Muscle of back (tissue), 11 donors: ENCODE results near the gene BCAN. TPM values are rescaled to one million over a fixed set of nuclear protein-coding genes. Genes with fewer than 3 reads are reported as not detected.

Experiments
- DNase-seq, 3 donors: peaks; one replicate each; pipeline versions ENCODE4 v3.0.0 to v3.0.0-alpha.2; 2013
- polyA plus RNA-seq, 10 donors: library from polyadenylated mRNA; unstranded; fragments of 120-200 nt; gene quantifications; one replicate each; pipeline ENCODE4 v1.2.1, GENCODE V29; 2013; ENCODE audit not compliant: insufficient read length in 10 of 10

Gene BCAN
- polyA plus RNA-seq, 10 donors: 1.7 to 5.7 (median 2.1) TPM

DNA sequence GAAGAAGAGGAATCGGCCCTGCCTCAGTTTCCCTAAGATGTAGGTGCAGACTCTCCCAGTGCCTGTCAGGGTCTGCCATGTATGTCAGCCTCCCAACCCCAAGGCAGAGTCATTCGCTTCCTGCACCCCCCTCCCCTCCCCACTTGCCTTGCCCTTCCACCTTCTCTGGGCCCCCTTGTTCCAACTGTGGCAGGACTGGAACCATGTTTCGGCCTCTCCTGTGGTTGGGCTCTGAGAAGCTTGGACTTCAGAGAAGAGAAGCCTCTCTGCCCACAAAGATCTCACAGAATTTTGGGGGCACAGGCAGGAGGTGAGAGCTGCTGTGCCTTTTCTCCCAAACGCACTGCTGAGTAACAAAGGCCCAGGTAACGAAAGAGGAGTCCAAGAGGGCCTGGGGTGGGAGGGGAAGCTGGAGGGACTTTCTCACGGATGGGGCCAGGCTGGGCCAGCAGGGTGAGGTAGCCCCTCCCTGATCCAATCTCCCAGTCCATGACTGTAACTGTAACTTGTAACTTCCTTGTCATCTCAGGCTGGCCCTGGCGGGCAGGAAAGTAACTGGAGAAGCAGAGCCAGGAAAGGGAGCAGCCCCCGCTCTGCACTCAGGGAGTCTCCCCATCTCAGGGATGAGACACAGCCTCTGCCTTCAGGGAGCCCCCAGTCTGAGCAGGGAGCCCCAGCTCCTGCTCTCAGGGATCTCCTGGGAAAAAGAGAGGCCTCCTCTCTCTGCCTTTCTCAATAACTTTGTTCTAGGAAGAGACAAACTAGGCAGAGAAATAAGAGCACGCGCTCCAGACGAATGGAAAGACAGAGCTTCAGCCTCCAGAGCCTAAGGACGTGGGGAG is 52.2 kb downstream of the BCAN start:
- peak in 1 of 3 donors; percentile 49 for DNase-seq

DNA sequence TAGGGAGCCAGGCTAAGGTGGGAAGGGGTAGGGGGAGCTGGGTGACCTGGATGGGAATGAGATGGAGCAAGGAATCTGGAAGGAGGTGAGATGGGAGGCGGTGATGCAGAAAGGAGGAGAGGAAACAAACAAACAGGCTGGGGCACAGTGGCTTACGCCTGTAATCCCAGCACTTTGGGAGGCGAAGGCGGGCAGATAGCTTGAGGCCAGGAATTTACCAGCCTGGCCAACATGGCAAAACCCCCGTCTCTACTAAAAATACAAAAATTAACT is 52.7 kb downstream of the BCAN start:
- no peak for DNase-seq

DNA sequence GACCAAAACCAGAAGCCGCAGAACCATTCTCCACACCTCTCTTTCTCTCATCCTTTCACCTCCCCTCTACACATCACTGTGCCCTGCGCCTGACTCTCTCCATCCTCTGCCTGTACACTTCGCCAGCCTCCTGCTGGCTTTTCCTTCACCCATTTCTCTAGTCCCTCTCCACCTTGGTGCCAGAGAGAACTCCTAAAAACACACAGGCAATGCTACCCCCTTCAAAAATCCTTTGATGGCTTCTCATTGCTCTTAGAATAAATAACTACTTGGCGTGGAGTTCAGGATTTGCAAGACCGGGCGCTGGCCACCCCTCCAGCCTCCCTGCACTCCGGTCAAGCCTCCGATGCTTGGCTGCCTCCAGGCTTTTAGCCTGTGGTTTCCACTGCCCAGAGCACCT is 54.8 kb downstream of the BCAN start:
- DNase-seq: no peak

DNA sequence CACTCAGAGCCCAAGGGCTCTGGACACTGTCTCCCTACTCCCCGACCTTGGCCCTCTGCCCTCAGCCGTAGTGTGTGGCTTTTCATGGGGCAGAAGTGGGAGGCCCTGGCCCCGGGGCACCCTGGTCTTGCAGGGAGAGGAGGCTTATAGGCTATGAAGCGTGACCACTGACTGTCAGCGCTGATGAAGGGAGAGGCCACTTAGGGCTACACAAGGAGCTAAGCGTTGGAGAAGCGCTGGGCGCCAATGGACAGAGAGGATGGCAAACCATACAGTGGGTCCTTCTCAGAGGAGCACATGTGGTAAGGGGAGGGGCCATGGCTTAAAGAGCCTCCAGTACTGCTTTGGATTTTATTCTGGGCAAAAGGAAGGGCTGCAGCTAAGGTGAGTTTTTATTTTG is 55.6 kb downstream of the BCAN start:
- no peak for DNase-seq

DNA sequence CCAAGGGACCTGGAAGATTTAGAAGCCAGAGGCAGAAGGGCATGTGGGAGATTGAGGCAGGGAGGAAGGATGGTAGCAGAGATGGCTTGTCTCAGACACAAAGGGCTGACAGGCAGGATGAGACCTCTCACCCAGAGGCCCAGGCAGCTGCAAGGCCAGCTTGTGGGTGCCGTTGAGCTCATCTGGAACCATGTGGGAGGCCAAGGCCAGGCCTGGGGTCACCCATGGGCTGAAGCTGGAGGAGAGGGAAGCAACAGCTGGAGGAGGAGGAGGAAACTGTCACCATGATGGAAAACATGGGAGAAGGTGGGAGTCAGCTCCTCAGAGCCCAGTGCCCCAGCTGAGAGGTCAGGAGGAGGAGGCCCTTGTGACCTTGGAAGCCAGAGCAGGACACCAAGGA is 57.1 kb downstream of the BCAN start:
- no peak for DNase-seq

DNA sequence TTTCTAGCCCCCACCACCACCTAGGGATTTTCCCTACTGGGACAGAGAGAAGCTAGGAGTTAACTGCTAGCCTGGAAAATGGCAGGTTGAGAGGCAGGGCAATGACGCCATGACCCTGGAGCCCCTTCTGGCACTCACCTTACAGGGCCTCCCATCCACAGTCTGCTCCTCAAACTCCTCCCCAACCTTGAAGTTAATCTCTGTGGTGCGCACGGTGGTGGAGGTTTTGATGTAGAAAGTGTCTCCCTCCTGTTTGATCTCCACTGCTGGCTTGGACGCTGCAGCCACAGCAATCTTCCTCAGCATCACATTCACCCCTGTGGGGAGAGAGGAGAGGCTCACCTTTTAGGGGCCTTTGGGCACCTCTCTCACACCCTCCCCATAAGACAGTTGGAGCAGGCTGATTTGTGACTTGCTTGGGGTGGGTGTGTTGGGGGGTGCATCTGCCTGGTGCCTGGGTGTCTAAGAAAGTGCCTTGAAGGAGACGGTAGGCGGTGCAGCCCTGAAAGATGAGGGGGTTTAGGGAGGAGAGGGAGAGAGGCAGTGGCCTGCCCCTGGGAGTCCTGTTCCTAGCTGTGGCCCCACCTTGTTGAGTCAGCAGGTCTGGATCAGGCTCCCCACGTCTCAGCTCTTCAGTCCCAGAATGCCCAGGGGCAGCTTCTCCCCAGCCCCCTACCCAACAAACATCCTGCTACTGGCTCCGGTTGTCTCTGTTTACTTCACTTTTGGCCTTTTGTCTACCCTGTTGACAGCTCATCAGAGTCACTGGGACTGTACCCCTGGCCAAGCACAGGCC is 59.0 kb downstream of the BCAN start:
- no peak for DNase-seq

DNA sequence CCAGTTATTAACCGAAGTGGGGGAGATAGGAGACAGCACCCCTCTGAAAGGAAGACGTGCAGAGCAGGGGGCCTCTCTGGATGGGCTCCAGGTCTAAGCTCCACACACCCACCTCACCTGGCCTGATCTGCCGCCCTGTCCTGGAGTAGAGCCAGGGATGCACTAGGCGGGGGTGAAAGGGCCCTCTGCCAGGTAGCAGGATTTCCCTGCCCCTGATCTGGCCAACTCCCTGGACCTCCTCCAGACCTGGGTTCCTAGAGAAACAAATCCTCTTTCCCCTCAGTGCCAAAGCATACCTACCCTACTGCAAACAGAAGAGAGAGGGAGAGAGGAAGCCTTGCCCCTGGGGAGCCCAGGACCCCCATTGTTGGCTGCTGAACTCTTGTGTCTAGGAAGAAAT is 61.4 kb downstream of the BCAN start:
- peak in 1 of 3 donors; percentile 21 for DNase-seq

DNA sequence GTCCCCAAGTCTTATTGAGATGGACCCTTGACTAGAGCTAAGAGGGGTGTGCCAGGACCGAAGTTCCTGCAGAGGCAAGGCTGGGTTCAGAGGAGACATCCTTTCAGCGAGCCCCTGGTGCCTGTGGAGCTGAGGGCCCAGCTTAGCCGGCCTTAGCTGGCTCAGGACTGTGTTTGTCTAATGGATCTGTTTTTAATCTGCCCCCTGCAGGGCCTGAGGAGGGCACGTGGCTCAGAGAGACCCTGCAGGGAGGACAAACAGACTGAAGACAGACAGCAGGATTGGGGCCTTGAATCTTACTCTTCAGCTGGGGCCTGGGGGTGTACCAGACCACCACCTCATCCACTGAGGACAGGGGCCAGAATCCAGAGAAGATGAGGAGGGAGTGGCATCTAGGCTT is 61.8 kb downstream of the BCAN start:
- DNase-seq: peak in 1 of 3 donors; percentile 26

DNA sequence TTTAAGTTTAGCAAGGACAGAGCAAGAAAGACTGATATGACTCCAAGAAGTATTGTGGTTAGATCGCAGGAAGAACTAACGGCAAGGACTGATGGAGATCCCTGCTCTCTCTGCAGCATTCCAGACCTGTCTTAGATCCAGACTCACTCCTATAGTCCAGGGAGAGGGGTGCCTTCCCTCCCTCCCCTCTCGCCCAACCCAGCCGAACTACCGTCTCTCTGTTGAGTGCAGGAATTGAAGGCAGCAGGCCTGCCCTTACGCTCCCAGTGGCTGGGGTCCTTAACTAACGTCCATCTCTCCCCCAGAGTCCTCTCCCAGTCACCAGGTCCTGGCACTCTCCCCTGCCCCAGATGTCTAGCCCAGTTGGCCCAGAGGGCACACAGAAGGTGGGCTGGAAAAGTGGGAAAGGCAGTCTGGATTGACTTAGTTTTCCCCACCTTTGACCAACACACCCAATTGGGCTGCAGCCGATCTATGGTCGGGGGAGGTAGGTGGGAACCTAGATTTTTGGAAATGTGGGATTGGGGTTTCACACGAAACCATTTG is 62.3 kb downstream of the BCAN start:
- peak in 1 of 3 donors; percentile 50 for DNase-seq

DNA sequence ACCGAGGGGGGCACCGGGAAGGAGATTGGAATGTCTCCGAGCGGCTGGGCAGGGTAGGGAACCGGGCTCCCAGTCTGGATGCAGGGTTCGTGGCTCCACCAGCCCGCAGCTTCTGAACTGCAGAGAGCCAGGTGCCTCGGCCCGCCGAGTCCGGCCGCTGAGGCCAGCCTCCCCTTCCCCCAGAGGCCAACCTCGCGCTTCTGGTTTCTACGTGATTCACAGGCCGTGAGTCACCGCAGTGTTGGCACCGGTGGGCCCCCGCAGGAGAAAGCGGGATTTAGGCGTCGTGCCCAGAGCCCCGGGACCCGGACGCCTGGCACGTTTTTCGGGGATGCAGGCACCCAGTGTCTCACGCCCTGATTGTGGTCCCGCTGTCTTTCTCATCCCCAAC is 63.0 kb downstream of the BCAN start:
- DNase-seq: peak in 1 of 3 donors; percentile 69

DNA sequence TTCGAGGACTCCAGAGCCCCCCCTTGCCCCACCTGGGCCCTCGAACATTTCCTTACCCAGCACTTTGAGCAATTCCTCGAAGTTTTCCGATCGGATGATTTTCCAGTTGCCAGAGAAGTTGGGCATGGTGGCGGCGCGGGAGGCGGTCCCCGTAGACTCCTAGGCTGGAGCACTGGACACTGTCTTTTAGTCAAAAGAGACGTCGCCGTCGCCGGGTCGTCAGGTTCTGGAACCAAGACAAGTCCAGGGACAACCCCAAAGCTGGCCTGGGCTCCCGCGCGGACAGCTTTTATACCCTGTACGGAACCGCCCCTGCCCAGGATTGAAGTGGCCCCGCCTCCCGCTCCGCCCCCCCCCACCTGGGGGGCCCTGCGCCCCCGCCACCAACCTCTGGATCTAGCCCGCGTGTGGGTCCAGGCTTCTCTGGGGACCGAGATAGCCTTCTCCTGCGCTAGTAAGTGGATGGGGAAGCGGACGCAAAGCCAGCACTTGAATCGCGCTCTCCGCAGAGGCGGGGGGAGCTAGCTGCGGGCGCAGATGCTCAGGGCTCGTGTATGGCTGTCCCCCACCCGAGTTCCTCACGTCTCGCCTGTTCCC is 63.5 kb downstream of the BCAN start, which contains the start of gene CRABP2:
TSS of gene CRABP2 (minus strand) at position 263 of the 597 bp plus-strand sequence. CDS start at position 126, 137 bp downstream.
- DNase-seq: peak; percentile 68 to 95 (median 78)

DNA sequence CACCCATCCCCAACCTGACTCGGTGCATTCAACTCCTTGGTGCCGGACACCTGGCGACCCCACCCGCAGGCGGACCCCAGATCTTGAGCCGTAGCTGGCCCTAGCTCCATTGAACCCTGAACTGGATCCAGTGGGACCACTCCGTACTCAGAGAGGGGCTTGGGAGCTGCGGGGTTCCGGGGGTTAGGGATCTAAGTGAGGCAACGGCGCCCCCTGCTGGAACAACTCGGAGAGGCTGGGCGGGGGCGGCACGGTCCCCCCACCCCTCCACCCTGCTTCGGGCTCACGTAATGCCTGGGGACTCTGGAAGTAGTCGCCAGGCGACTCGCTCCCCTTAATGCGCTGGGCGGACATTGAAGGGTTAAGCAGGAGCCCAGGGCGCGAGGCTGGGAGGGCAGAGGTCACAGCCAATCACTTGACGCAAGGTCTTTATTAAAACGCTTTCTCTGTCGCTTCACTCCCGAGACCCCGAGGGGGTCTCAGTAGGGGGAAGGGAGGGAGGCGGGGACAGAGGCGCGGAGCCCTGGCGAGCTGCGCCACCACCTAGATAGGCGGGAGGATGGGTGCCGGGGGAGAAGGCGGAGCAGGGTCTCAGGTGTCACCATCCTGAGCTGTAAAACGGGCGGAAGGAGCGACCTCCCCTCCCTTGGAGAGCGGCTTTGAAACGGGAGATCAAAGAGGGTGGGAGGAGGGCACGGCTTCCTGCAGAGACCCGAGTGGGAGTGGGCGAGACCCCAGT is 64.2 kb downstream of the BCAN start:
- DNase-seq: peak; percentile 78 to 96 (median 89)

DNA sequence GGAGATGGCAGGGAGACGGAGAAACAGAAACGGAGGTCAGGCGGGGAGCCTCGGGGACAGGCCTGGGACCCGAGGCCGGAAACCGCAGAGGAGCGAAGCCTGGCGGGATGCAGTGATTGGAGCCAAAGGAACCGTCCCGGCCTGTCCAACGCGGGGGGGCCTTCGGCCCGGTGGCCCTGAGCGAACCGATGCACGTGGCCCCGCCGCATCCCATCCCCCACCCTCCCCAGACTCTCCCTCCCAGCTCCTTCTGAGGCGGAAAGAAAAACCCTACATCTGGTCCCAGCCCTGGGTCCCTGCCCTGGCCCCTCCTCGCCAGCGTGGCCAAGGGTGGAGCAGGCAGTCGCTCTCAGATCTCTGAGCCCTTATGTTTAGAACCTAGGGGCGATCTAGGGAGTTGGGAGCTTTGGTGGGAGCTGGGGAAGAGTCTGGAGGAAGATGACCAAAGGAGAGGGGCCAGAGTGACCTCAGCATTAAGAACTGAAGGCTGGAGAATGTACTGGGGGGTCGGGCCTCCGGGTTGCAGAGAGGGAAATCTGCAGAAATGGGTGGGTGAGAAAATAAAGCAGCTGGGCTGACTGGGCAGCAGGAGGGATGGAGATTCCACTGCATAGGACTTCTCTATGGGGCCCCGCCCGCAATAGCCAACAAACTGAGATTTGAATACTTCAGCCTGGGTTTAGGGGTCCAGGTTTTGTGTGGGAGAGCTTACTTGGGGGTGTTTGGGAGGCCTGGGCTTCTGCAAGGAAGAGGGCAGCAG is 64.9 kb downstream of the BCAN start:
- peak; percentile 82 to 97 (median 94) for DNase-seq

DNA sequence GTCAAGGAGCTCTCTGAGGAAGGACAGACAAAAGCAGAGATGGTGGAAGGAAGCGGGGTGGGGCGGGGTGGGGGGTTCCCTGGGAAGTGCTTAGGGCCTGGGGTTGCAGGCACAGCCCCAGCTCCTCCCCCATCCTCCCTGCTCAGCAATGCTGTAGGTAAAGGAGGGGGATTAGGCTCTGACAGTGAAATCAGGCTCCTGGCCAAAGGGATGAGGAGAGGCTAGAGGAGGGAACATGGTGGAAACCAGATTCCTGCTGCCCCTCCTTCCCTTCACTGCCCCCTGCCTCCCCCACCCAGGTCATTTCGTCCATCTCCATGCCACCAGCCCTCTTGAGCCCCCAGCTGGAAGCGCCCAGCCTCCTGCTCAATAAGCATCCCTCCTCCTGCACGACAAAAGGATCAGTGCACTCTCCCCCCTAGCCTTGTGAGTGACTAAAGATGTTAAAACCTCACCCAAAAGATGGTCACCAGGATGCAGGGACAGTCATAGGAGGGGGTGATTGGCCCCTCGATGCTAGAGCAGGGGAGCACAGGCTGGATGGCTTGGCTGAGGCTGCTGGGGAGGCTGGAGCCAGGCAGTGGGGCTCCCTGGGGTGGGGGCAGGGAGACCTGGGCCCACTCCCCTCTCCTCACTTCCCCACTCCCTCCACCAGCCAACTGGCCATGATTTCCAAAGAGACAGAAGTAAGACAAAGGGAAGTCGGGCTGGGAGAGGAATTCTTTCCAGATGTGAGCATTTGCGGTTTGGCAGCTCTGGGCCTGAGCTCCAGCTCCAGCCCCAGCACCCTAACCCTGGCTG is 65.7 kb downstream of the BCAN start:
- peak; percentile 68 to 94 (median 85) for DNase-seq

DNA sequence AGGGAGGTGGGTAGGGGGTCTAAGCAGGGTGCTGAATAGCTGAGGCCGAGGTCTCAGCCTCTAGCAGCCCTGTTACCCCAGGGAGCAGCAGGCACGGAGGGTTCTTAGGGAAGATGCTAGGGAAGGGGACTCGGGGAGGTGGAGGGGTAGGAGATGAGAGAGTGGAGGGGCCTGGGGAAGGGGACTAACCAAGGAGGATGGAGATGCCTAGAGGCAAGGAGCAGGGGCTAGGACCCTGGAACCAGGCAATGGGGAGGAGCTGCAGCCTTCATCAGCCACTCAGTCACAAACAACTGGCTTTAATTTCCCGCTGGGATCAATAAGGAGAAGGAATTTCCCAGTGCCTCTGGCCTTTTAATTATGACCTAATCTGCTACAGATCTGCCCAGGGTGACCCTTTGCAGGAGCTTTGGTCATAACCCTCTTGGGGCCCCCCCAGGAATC is 66.3 kb downstream of the BCAN start:
- no peak for DNase-seq

DNA sequence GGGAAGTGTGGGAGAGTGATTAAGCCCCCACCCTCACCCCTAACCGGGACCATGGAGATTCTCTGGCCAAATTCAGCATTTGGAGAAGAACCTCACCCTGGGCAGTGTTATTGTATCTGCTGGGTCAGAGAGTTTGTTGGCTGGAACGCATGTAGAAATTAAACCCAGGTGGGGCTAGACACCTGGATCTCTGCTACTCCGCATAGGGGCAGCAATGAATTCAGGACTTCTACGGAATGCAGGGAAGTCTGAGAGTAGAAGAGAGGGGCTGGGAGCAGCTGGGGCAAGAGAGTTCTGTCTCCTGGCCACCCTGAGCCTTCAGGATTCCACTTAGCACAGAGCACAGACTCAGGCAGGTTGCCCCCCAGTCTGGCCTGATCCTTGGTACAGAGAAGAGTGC is 67.1 kb downstream of the BCAN start:
- DNase-seq: peak in 1 of 3 donors; percentile 48
